Activated naive CD4-positive, alpha-beta T cell treated with anti-CD3 and anti-CD28 coated beads, Interleukin-2, amount 50 U/mL, for 72 hours (primary cell): ENCODE measurements around the gene TMEM35B. TPM values are rescaled to one million over a fixed set of nuclear protein-coding genes. Genes with fewer than 3 reads are reported as not detected.
"Not testable (repeated sequence)": the region's sequence is repeated elsewhere in the genome, so short reads cannot be mapped to it uniquely, and the experiment has no call there.

Experiments used
- ATAC-seq, 2 donors: fragments of 150-1000 bp; cut with Tn5 transposase; 2 replicates each; pipeline ENCODE4 v1.10.0; 2021; ENCODE audit warnings: mild to moderate bottlenecking in 2 of 2, moderate library complexity in 2 of 2
- DNase-seq, 2 donors: peaks; one replicate each; pipeline ENCODE4 v3.0.0; 2021 to 2022; ENCODE audit warnings: low spot score in 2 of 2
- H3K27ac Mint-ChIP-seq, 2 donors: one replicate each; pipeline ENCODE4 v1.8.0; 2022; ENCODE audit warnings: mild to moderate bottlenecking in 2 of 2, mixed read lengths in 2 of 2
- H3K36me3 Mint-ChIP-seq, 2 donors: one replicate each; pipeline ENCODE4 v1.8.0; 2022; ENCODE audit warnings: mixed read lengths in 2 of 2
- H3K9me3 Mint-ChIP-seq, 2 donors: one replicate each; pipeline ENCODE4 v1.8.0; 2022; ENCODE audit warnings: mixed read lengths in 2 of 2
- total RNA-seq, 2 donors: library from RNA; stranded (reverse); gene quantifications; one replicate each; pipeline ENCODE4 v1.2.3, GENCODE V29; 2022

TMEM35B gene
- 10 to 100 TPM; 11.8 to 15.9 TPM for total RNA-seq

- no peaks in the 10 kb centered on the region for H3K9me3 Mint-ChIP-seq
- ATAC-seq (peak; percentile 95 to 97), DNase-seq (peak; percentile 79 to 82)
- peaks cover 6 to 9% of the 10 kb centered on the region in 2 donors for H3K36me3 Mint-ChIP-seq
- peak within 1 kb of the TSS; percentile 95 to 99 for H3K27ac Mint-ChIP-seq
Measured at GRCh38 chr1:34984793-34985608, at the start of gene TMEM35B. Gene TMEM35B, minus strand, starts transcription at chr1:34985347. Its CDS starts 42 bp downstream, at chr1:34985305.

GRCh38 chr1:35033346-35033745 lies 48.2 kb upstream of the TMEM35B start:
- Mint-ChIP-seq H3K9me3 (peaks cover 0 to 8% of the 10 kb centered on the region in 2 donors), H3K36me3 (peaks cover 17 to 38% of the 10 kb centered on the region in 2 donors), H3K27ac (no peak overlapping the region)
- no peak for ATAC-seq
- no peak for DNase-seq

- ATAC-seq: no peak
- Mint-ChIP-seq H3K27ac (peak overlapping the region in 1 of 2 donors; percentile 9), H3K36me3 (peaks cover 17 to 44% of the 10 kb centered on the region in 2 donors), H3K9me3 (peaks cover 0 to 8% of the 10 kb centered on the region in 2 donors)
- DNase-seq: no peak
Measured at GRCh38 chr1:35032384-35032739, 47.2 kb upstream of the TMEM35B start.

GRCh38 chr1:35030756-35031446 lies 45.8 kb upstream of the TMEM35B start:
- H3K36me3 Mint-ChIP-seq: peaks cover 17 to 54% of the 10 kb centered on the region in 2 donors
- H3K9me3 Mint-ChIP-seq: peaks cover 0 to 8% of the 10 kb centered on the region in 2 donors
- ATAC-seq (peak; percentile 59 to 73), DNase-seq (peak; percentile 37 to 59)
- peak overlapping the region; percentile 94 to 97 for H3K27ac Mint-ChIP-seq

- no peak for DNase-seq
Measured at GRCh38 chr1:35030338-35030737, 45.2 kb upstream of the TMEM35B start.

GRCh38 chr1:35029761-35030160 lies 44.6 kb upstream of the TMEM35B start:
- H3K9me3 Mint-ChIP-seq: peaks cover 0 to 8% of the 10 kb centered on the region in 2 donors
- H3K27ac Mint-ChIP-seq: peak overlapping the region; percentile 70 to 94
- no peak for DNase-seq
- ATAC-seq: no peak
- peaks cover 17 to 54% of the 10 kb centered on the region in 2 donors for H3K36me3 Mint-ChIP-seq

More at GRCh38 chr1:35030338-35030737, 45.2 kb upstream of the TMEM35B start:
- H3K36me3 Mint-ChIP-seq: peaks cover 17 to 54% of the 10 kb centered on the region in 2 donors
- H3K27ac Mint-ChIP-seq: peak overlapping the region; percentile 94 to 97
- peaks cover 0 to 8% of the 10 kb centered on the region in 2 donors for H3K9me3 Mint-ChIP-seq
- ATAC-seq: no peak

GRCh38 chr1:35016406-35016805 lies 31.3 kb upstream of the TMEM35B start:
- ATAC-seq (no peak), DNase-seq (no peak)
- Mint-ChIP-seq H3K27ac (no peak overlapping the region), H3K36me3 (peaks cover 0 to 4% of the 10 kb centered on the region in 2 donors), H3K9me3 (no peaks in the 10 kb centered on the region)

GRCh38 chr1:35014486-35014885 lies 29.3 kb upstream of the TMEM35B start:
- Mint-ChIP-seq H3K36me3 (peaks cover 4 to 6% of the 10 kb centered on the region in 2 donors), H3K9me3 (no peaks in the 10 kb centered on the region), H3K27ac (no peak overlapping the region)
- DNase-seq (no peak), ATAC-seq (no peak)

GRCh38 chr1:35005711-35006110 lies 20.6 kb upstream of the TMEM35B start:
- Mint-ChIP-seq H3K9me3 (no peaks in the 10 kb centered on the region), H3K27ac (no peak overlapping the region), H3K36me3 (peaks cover 0 to 6% of the 10 kb centered on the region in 2 donors)
- ATAC-seq: no peak
- no peak for DNase-seq

- DNase-seq: no peak
- ATAC-seq: no peak
- H3K9me3 Mint-ChIP-seq: no peaks in the 10 kb centered on the region
- no peak overlapping the region for H3K27ac Mint-ChIP-seq
- H3K36me3 Mint-ChIP-seq: no peaks in the 10 kb centered on the region
Measured at GRCh38 chr1:35001743-35002142, 16.6 kb upstream of the TMEM35B start.

- no peak for ATAC-seq
- Mint-ChIP-seq H3K9me3 (no peaks in the 10 kb centered on the region), H3K27ac (no peak overlapping the region)
Measured at GRCh38 chr1:34994878-34995277, 9.7 kb upstream of the TMEM35B start.

GRCh38 chr1:34988581-34988980 lies 3.4 kb upstream of the TMEM35B start:
- Mint-ChIP-seq H3K9me3 (no peaks in the 10 kb centered on the region), H3K36me3 (peaks cover 6 to 9% of the 10 kb centered on the region in 2 donors), H3K27ac (no peak overlapping the region)
- no peak for ATAC-seq
- no peak for DNase-seq

More at GRCh38 chr1:34994878-34995277, 9.7 kb upstream of the TMEM35B start:
- no peaks in the 10 kb centered on the region for H3K36me3 Mint-ChIP-seq
- no peak for DNase-seq

- Mint-ChIP-seq H3K27ac (no peak overlapping the region), H3K36me3 (peaks cover 6 to 9% of the 10 kb centered on the region in 2 donors), H3K9me3 (no peaks in the 10 kb centered on the region)
- ATAC-seq (no peak), DNase-seq (no peak)
Measured at GRCh38 chr1:34988147-34988546, 3.0 kb upstream of the TMEM35B start.

- ATAC-seq (no peak), DNase-seq (no peak)
- H3K9me3 Mint-ChIP-seq: no peaks in the 10 kb centered on the region
- H3K27ac Mint-ChIP-seq: no peak overlapping the region
- H3K36me3 Mint-ChIP-seq: peaks cover 6 to 9% of the 10 kb centered on the region in 2 donors
Measured at GRCh38 chr1:34987018-34987417, 1.9 kb upstream of the TMEM35B start.

- H3K36me3 Mint-ChIP-seq, H3K9me3 Mint-ChIP-seq, DNase-seq, ATAC-seq: not testable (repeated sequence)
- H3K27ac Mint-ChIP-seq: peak overlapping the region; percentile 87 to 95
Measured at GRCh38 chr1:34985609-34985904, 410 bp upstream of the TMEM35B start.

GRCh38 chr1:34984435-34984792 lies 733 bp downstream of the TMEM35B start:
- ATAC-seq (peak; percentile 16 to 18), DNase-seq (peak in 1 of 2 donors; percentile 10)
- H3K9me3 Mint-ChIP-seq: no peaks in the 10 kb centered on the region
- H3K36me3 Mint-ChIP-seq: peaks cover 6 to 9% of the 10 kb centered on the region in 2 donors
- peak overlapping the region; percentile 95 to 99 for H3K27ac Mint-ChIP-seq

GRCh38 chr1:34983700-34984355 lies 1.3 kb downstream of the TMEM35B start:
- Mint-ChIP-seq H3K9me3 (no peaks in the 10 kb centered on the region), H3K27ac (peak overlapping the region; percentile 95 to 99), H3K36me3 (peaks cover 6 to 9% of the 10 kb centered on the region in 2 donors)
- DNase-seq: no peak
- ATAC-seq: no peak
